ENCODE data around the gene IL18RAP.

The IL18RAP gene

GRCh38 chr2:102494570-102494969 is 71.6 kb downstream of the IL18RAP start:
- TF ChIP-seq ZFX (IDR thresholded peaks at IDR 0.05; ENCODE audit: borderline replicate concordance) (no peak), CTCF (IDR thresholded peaks at IDR 0.05) (no peak)
- no peak overlapping the region for H3K27ac ChIP-seq

DNA sequence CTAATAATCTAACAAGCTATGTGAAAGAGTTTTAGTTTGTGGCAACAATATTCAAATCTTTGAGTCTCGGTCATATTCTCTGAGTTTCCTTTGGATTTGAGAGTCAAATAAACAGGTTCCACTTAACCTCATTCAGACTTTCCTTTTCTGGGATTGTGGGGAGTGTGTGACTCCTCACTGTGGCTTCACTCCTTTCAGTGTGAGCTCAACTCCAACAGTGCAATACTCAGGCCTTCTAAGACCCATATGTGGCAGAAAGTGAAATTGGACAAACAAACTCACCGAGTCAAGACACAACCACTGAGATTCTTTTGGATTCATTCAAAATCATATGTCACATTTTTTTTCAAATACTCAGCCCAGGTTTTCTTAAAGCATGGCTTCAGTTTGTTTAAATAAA is 75.5 kb downstream of the IL18RAP start:
- TF ChIP-seq CTCF (IDR thresholded peaks at IDR 0.05) (no peak), ZFX (IDR thresholded peaks at IDR 0.05; ENCODE audit: borderline replicate concordance) (no peak)
- H3K27ac ChIP-seq = no peak overlapping the region

DNA sequence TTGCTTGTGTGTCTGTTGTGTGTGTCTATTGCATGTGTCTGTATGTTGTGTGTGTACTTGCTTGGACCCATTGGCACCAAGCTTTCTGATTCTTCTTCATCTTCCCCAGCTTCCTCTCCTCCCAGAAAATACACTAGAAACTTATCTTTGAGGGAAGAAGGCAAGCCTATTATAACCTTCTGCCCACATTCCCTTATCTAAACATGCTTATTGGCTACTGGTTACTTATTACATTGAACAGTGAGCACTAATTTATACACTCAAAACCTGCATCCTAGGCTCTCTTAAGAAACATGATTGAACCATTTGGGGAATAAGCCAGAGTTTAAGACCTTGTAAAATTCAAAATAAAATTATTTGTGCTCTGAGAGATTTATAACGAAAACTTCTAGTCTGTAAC is 76.6 kb downstream of the IL18RAP start:
- no peak overlapping the region for H3K27ac ChIP-seq
- TF ChIP-seq CTCF (IDR thresholded peaks at IDR 0.05) = no peak
- TF ChIP-seq ZFX (IDR thresholded peaks at IDR 0.05; ENCODE audit: borderline replicate concordance) = no peak
